GM21825 (cell line): ENCODE results near the gene BBS7.

ENCODE experiments used
- ATAC-seq: cut with Tn5 transposase; IDR thresholded peaks from one replicate; pipeline ENCODE4 v1.9.1; 2021; ENCODE audit warnings: mild to moderate bottlenecking, moderate library complexity; ENCODE audit not compliant: unreplicated experiment

The BBS7 gene

GRCh38 chr4:121829511-121829910, 40.8 kb downstream of the BBS7 start:
- ATAC-seq: no peak

- ATAC-seq: no peak
Measured at GRCh38 chr4:121827853-121828252, 42.4 kb downstream of the BBS7 start.

GRCh38 chr4:121824950-121825349, 45.3 kb downstream of the BBS7 start:
- ATAC-seq: no peak

DNA sequence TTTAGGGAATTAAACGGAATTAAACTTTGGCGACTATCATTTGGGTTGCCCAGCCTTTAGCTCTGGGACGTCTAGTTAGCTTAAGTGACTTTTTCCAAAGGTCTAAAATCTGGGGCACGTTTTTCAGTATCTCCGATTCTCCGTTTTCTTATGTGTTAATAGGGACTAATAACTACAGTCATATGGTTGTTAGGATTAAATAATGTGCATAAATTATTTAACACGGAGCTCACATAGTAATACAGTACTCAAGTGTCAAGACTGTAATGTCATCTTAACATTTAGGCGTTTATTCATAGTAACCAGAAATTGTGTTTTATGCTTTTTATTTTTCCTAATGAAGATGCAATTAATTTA, 46.1 kb downstream of the BBS7 start:
- ATAC-seq: no peak

DNA sequence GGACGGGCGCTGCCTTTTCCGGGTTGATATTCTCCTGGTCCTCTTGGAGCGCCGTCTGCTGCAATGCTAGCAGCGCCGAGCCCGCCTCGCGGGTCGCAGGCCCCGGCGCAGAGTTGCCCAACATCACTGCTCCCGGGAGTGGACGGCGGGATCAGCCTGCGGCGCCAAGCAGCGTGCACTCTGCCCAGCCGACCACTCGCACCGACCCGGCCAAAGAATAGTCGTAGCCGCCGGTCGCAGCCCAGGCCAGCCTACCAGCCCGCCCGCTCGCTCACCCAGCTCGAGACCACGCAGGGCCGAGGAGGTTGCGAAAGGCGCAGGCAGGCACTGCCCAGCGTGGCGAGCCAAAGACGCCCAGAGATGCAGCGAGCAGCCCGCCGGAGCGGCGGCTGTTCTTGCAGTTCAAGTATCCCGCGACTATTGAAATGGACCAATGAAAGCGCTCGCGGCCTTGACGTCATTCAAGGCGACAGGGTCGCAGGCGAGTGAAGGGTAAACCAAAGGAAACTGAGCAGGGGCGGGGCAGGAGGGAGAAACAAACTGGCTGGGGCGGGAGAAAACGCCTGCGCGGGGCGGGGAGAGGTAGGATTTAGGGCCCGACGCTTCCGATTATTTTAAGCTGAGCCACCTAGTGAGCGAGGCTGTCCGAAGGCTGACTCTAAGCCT, 46.6 kb downstream of the BBS7 start, which contains the start of gene CCNA2:
Gene CCNA2 (minus strand): TSS at position 379 of the 666 bp plus-strand sequence. CDS start 255 bp downstream, at position 124.
- peak; percentile 94 for ATAC-seq

DNA sequence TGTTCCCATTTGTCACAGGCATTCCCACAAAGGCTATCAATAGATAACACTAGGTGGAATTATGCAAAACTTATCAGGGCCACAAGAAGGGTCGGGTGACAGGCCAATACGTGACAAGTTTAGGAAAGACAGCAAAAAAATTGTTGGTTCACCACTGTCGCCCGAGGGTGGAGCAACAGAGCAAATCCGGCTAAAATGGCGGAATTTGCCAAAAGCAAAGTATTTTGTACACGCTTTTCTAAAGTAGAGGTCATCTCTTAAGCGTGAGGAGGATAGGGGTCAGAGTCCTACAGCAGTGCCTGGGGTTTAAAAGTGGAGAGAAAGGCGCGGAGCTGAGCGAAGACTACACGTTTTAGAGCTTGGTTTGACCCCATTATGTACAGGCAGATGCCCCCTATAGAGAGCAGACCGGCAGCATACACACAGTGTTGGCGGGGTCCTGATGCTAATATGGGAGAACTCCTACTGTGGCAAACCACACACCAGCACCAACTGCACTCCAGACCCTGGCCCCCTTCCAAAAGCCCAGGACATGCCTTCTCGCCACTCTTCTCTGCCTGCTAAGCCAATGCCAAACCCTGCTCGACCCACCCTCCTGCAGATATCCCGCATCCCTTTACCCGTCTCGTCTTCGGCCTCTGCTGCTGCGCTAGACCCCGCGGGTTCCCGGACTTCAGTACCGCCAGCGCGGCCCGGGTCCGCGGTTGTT, 47.3 kb downstream of the BBS7 start:
- peak; percentile 42 for ATAC-seq

DNA sequence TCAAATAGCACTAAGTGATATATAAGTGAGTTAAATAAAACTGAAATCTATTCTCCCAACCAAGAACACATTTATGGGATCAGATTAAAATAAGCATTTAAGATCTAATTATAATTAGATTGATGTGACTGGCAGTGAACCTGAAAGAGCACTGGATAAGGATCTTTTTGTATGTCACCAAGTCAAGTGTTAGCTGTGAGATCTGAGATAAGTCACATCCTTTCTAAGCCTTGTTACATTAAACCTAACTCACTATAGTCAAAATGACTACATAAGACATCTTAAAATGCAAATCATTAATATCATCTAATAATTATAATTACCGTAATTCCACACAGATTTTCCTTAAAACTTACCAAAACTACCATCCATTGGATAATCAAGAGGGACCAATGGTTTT, 48.2 kb downstream of the BBS7 start:
- ATAC-seq: no peak

GRCh38 chr4:121819216-121819965, 50.9 kb downstream of the BBS7 start:
- ATAC-seq: no peak

GRCh38 chr4:121818215-121818614, 52.1 kb downstream of the BBS7 start:
- no peak for ATAC-seq

- no peak for ATAC-seq
Measured at GRCh38 chr4:121817701-121818100, 52.6 kb downstream of the BBS7 start.

GRCh38 chr4:121817006-121817405, 53.3 kb downstream of the BBS7 start:
- ATAC-seq: no peak

GRCh38 chr4:121814756-121815155, 55.5 kb downstream of the BBS7 start:
- no peak for ATAC-seq

- ATAC-seq: no peak
Measured at GRCh38 chr4:121811122-121811521, 59.2 kb downstream of the BBS7 start.

DNA sequence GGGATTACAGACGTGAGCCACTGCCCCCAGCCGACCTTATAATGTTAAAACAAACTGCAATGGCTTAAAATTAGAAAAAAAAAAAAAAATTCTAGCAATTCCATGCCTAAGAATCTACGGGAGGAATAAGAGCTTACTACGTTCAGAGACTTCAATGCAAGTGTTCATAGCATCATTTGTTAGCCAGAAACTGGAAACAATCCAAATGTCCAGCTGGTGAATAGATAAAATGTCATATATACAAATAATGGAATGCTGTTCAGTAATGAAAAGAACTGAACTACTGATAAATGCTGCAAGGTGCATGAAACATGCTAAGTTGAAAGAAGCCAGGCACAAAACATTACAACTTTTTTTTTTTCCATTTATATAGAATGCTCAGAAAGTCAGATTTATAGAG, 63.9 kb downstream of the BBS7 start:
- ATAC-seq: no peak

- no peak for ATAC-seq
Measured at GRCh38 chr4:121801715-121802075, 68.6 kb downstream of the BBS7 start.

DNA sequence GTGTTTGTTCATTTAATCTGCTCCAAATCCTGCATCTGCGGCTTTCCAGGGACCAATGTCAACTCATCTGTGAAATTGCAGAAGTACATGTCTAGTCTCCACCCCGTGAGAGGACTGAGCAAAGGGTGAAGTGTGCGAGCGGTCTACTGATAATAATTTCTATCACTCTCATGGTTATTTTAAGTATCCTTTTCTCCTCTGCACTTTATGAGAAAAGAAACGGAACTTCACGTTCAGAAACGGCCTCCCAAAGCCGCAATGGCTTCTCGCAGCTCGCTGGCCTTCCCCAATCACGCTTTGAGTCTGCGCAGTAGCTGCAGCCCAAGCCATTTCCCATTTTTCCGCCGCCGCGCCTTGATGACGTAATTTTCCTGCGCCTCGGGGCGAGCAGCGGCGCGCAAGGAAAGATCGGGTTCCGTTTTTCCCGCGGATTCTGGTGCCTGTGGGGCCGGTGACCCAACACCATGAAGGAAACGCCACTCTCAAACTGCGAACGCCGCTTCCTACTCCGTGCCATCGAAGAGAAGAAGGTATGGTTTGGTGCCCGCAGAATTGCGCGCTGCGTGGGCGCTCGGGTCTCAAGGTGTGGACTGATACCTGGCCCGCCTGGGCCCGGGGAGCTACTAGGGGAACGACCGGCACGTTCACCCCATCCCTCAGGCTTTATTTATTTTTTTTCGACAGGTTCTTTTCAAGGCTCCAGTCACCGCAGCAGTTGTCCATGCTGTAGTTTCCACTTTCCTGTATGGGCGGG, 69.1 kb downstream of the BBS7 start, which contains the start of gene EXOSC9:
Gene EXOSC9 (plus strand): TSS at position 363 of the 754 bp plus-strand sequence. CDS start 102 bp downstream, at position 465.
- peak; percentile 82 for ATAC-seq

DNA sequence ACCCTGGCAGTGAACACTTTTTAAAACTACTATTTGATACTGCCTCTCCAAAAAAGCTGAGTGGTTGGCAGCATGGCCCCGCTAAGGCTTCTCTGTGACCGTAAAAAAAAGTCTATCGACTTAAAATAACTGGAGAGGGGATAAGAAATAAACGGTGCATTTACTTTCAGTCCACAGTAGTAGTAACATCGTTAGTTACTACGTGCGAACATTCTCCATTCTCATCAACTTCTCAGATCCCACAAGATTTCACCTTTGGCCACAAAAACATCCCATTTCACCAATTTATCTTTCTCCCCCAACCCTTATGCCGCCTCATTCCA, 69.7 kb downstream of the BBS7 start:
- peak; percentile 20 for ATAC-seq

GRCh38 chr4:121799867-121800501, 70.3 kb downstream of the BBS7 start:
- ATAC-seq: no peak

GRCh38 chr4:121799208-121799823, 71.0 kb downstream of the BBS7 start:
- ATAC-seq: no peak

- ATAC-seq: no peak
Measured at GRCh38 chr4:121796283-121796682, 74.0 kb downstream of the BBS7 start.
